ENCODE data around the gene PEAK1. TPM values are rescaled to one million over a fixed set of nuclear protein-coding genes. Genes with fewer than 3 reads are reported as not detected.

PEAK1 gene
- total and polyA plus RNA-seq, 7 donors = 4.0 to 32.1 (median 25.3) TPM

- Histone ChIP-seq H3K9me3 (no peaks in the 10 kb centered on the region), H3K36me3 (ENCODE audit: insufficient read depth in 1 of 2, low read depth in 1 of 2) (peaks cover 0 to 64% of the 10 kb centered on the region in 2 donors), H3K27me3 (ENCODE audit: insufficient read depth in 3 of 3, low read length in 2 of 3) (no peaks in the 10 kb centered on the region), H3K4me1 (peaks cover 7% of the 10 kb centered on the region), H3K4me3 (no peak overlapping the region), H3K27ac (no peak overlapping the region)
- intact Hi-C loops (cut with DNase I) = no loop called here
- ATAC-seq = no peak
- TF ChIP-seq CTCF (IDR thresholded peaks at IDR 0.05) = no peak
- WGBS, 3 donors = 96 to 100% (median 99%) methylated on average over 3 of the region's 3 CpGs
- DNase-seq = no peak
These were observed 44.4 kb upstream of the PEAK1 start for GRCh38 chr15:77464129-77464865.

- no peak for DNase-seq
- peaks cover 0 to 49% of the 10 kb centered on the region in 2 donors for H3K36me3 ChIP-seq (ENCODE audit: insufficient read depth in 1 of 2, low read depth in 1 of 2)
- H3K4me1 ChIP-seq = peaks cover 7% of the 10 kb centered on the region
- H3K4me3 ChIP-seq = no peak overlapping the region
- H3K9me3 ChIP-seq = no peaks in the 10 kb centered on the region
- TF ChIP-seq CTCF (IDR thresholded peaks at IDR 0.05) = no peak
- H3K27ac ChIP-seq = no peak overlapping the region
- intact Hi-C loops (cut with DNase I) = no loop called here
- no peak for ATAC-seq
- no peaks in the 10 kb centered on the region for H3K27me3 ChIP-seq (ENCODE audit: insufficient read depth in 3 of 3, low read length in 2 of 3)
These were observed 41.6 kb upstream of the PEAK1 start for GRCh38 chr15:77461486-77461885.

GRCh38 chr15:77459031-77459430 lies 39.1 kb upstream of the PEAK1 start:
- Histone ChIP-seq H3K27me3 (ENCODE audit: insufficient read depth in 3 of 3, low read length in 2 of 3) (no peaks in the 10 kb centered on the region), H3K36me3 (ENCODE audit: insufficient read depth in 1 of 2, low read depth in 1 of 2) (peaks cover 0 to 29% of the 10 kb centered on the region in 2 donors), H3K9me3 (no peaks in the 10 kb centered on the region), H3K4me1 (peaks cover 16% of the 10 kb centered on the region), H3K27ac (no peak overlapping the region), H3K4me3 (no peak overlapping the region)
- WGBS, 3 donors = 88 to 90% (median 89%) methylated on average over 2 of the region's 2 CpGs
- intact Hi-C loops (cut with DNase I) = no loop called here
- no peak for TF ChIP-seq CTCF (IDR thresholded peaks at IDR 0.05)
- ATAC-seq (no peak), DNase-seq (no peak)

GRCh38 chr15:77457905-77458265 lies 38.0 kb upstream of the PEAK1 start:
- no peaks in the 10 kb centered on the region for H3K27me3 ChIP-seq (ENCODE audit: insufficient read depth in 3 of 3, low read length in 2 of 3)
- no peaks in the 10 kb centered on the region for H3K9me3 ChIP-seq
- TF ChIP-seq CTCF (IDR thresholded peaks at IDR 0.05) = no peak
- intact Hi-C loops (cut with DNase I) = no loop called here
- H3K36me3 ChIP-seq (ENCODE audit: insufficient read depth in 1 of 2, low read depth in 1 of 2) = peaks cover 0 to 25% of the 10 kb centered on the region in 2 donors
- no peak overlapping the region for H3K4me3 ChIP-seq
- peaks cover 16% of the 10 kb centered on the region for H3K4me1 ChIP-seq
- H3K27ac ChIP-seq = no peak overlapping the region
- ATAC-seq (no peak), DNase-seq (no peak)
